Glutamatergic neuron (in vitro differentiated cells): ENCODE results near the gene KRTAP24-1. TPM values are rescaled to one million over a fixed set of nuclear protein-coding genes. Genes with fewer than 3 reads are reported as not detected.

Source experiments
- DNase-seq: peaks from one replicate; pipeline ENCODE4 v3.0.0; 2022
- H3K27ac Mint-ChIP-seq: one replicate; pipeline ENCODE4 v1.8.0; 2020; ENCODE audit warnings: mild to moderate bottlenecking, mixed read lengths, inconsistent platforms; ENCODE audit not compliant: unreplicated experiment
- H3K27me3 Mint-ChIP-seq: one replicate; pipeline ENCODE4 v1.8.0; 2020; ENCODE audit warnings: mild to moderate bottlenecking, moderate library complexity, mixed read lengths, inconsistent platforms; ENCODE audit not compliant: unreplicated experiment
- H3K36me3 Mint-ChIP-seq: one replicate; pipeline ENCODE4 v1.8.0; 2020; ENCODE audit warnings: mild to moderate bottlenecking, mixed read lengths, inconsistent platforms; ENCODE audit not compliant: unreplicated experiment
- H3K4me1 Mint-ChIP-seq: one replicate; pipeline ENCODE4 v1.8.0; 2020; ENCODE audit warnings: mild to moderate bottlenecking, low read depth, mixed read lengths, inconsistent platforms; ENCODE audit not compliant: unreplicated experiment
- H3K4me3 Mint-ChIP-seq: one replicate; pipeline ENCODE4 v1.8.0; 2020; ENCODE audit warnings: mild to moderate bottlenecking, mixed read lengths, inconsistent platforms; ENCODE audit not compliant: unreplicated experiment
- H3K9me3 Mint-ChIP-seq: one replicate; pipeline ENCODE4 v1.8.0; 2020; ENCODE audit warnings: mild to moderate bottlenecking, moderate library complexity, mixed read lengths, inconsistent platforms; ENCODE audit not compliant: unreplicated experiment
- total RNA-seq: library from RNA; stranded (reverse); fragmentation: NEBNext Ultra II Directional; extraction: Animal tissue kit (Norgen Biotek cat#: 25700); gene quantifications from one replicate; pipeline ENCODE4 v1.2.1, GENCODE V29; 2021; ENCODE audit not compliant: unreplicated experiment
- TF ChIP-seq, protein P1 (sequence below): fragments of 200-600 bp; sonication (generic); IDR thresholded peaks from one replicate; pipeline ENCODE4 v1.5.0; 2021; ENCODE audit not compliant: partially characterized antibody, unreplicated experiment

The KRTAP24-1 gene
- total RNA-seq, 1 donor from 2014 or later = not detected

DNA sequence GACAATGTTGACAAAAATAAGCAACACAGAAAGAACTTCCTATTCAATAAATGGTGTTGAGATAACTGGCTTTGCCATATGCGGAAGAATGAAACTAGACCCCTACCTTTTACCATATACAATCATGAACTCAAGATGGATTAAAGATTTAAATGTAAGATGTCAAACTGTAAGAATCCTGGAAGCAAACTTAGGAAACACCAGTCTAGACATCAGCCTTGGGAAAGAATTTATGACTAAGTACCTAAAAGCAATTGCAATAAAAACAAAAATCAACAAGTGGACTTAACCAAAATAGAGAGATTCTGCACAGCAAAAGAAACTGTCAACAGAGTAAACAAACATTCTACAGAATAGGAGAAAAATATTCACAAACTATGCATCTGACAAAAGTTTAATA lies 50.7 kb downstream of the KRTAP24-1 start:
- Mint-ChIP-seq H3K9me3 (no peaks in the 10 kb centered on the region), H3K36me3 (no peaks in the 10 kb centered on the region), H3K27ac (no peak overlapping the region), H3K4me1 (peaks cover 24% of the 10 kb centered on the region), H3K4me3 (no peak overlapping the region), H3K27me3 (no peaks in the 10 kb centered on the region)
- DNase-seq = no peak
- TF ChIP-seq, protein P1, sequence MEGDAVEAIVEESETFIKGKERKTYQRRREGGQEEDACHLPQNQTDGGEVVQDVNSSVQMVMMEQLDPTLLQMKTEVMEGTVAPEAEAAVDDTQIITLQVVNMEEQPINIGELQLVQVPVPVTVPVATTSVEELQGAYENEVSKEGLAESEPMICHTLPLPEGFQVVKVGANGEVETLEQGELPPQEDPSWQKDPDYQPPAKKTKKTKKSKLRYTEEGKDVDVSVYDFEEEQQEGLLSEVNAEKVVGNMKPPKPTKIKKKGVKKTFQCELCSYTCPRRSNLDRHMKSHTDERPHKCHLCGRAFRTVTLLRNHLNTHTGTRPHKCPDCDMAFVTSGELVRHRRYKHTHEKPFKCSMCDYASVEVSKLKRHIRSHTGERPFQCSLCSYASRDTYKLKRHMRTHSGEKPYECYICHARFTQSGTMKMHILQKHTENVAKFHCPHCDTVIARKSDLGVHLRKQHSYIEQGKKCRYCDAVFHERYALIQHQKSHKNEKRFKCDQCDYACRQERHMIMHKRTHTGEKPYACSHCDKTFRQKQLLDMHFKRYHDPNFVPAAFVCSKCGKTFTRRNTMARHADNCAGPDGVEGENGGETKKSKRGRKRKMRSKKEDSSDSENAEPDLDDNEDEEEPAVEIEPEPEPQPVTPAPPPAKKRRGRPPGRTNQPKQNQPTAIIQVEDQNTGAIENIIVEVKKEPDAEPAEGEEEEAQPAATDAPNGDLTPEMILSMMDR = no peak

Other genes starting within 250 kb of the KRTAP24-1 start
- gene CLDN17, start 116.1 kb downstream of the KRTAP24-1 start, total RNA-seq = not detected
- gene CLDN8, start 66.9 kb downstream of the KRTAP24-1 start, total RNA-seq = not detected
- gene KRTAP25-1, start 6.6 kb upstream of the KRTAP24-1 start, total RNA-seq = not detected
- gene KRTAP26-1, start 37.4 kb upstream of the KRTAP24-1 start, total RNA-seq = not detected
- not detected for gene KRTAP27-1, start 54.7 kb upstream of the KRTAP24-1 start, total RNA-seq
- not detected for gene KRTAP23-1, start 65.7 kb upstream of the KRTAP24-1 start, total RNA-seq
- gene KRTAP13-2, start 89.3 kb upstream of the KRTAP24-1 start, total RNA-seq = not detected
- not detected for gene KRTAP13-1, start 113.1 kb upstream of the KRTAP24-1 start, total RNA-seq
- gene KRTAP13-3, start 143.0 kb upstream of the KRTAP24-1 start, total RNA-seq = not detected
- gene KRTAP13-4, start 147.3 kb upstream of the KRTAP24-1 start, total RNA-seq = not detected
- not detected for gene KRTAP15-1, start 157.3 kb upstream of the KRTAP24-1 start, total RNA-seq
- gene KRTAP19-1, start 197.4 kb upstream of the KRTAP24-1 start, total RNA-seq = not detected
- not detected for gene KRTAP19-2, start 204.5 kb upstream of the KRTAP24-1 start, total RNA-seq
- not detected for gene KRTAP19-3, start 209.1 kb upstream of the KRTAP24-1 start, total RNA-seq
- gene KRTAP19-4, start 214.2 kb upstream of the KRTAP24-1 start, total RNA-seq = not detected
- gene KRTAP19-5, start 219.2 kb upstream of the KRTAP24-1 start, total RNA-seq = not detected